ENCODE results near the gene CPA3.

DNA sequence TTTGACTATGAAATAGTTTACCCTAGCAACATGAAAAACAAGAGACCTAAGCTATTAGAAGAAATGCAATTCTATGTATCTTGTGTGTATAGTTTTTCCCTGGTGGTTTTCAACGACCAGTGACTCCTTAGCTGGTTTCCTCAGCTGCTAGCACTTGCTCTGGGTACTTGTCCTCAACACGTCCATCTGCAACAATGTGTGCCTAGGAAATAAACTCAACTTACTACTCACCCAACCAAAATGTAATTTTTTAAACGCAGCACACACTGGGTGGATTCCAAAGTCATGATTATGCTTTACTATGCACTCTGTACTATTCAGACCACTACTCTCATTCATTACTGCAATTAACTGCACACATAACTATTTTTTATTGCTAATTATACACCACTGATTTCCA lies 31.0 kb downstream of the CPA3 start:
- TF ChIP-seq, protein P1, sequence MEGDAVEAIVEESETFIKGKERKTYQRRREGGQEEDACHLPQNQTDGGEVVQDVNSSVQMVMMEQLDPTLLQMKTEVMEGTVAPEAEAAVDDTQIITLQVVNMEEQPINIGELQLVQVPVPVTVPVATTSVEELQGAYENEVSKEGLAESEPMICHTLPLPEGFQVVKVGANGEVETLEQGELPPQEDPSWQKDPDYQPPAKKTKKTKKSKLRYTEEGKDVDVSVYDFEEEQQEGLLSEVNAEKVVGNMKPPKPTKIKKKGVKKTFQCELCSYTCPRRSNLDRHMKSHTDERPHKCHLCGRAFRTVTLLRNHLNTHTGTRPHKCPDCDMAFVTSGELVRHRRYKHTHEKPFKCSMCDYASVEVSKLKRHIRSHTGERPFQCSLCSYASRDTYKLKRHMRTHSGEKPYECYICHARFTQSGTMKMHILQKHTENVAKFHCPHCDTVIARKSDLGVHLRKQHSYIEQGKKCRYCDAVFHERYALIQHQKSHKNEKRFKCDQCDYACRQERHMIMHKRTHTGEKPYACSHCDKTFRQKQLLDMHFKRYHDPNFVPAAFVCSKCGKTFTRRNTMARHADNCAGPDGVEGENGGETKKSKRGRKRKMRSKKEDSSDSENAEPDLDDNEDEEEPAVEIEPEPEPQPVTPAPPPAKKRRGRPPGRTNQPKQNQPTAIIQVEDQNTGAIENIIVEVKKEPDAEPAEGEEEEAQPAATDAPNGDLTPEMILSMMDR (IDR thresholded peaks at IDR 0.05): no peak
- no peak for TF ChIP-seq POLR2A (IDR thresholded peaks at IDR 0.05)

Measured in tibial nerve (tissue), 3 donors.